GM21717 (cell line): ENCODE data around the gene SSB.
"Not testable (repeated sequence)": the region's sequence is repeated elsewhere in the genome, so short reads cannot be mapped to it uniquely, and the experiment has no call there.

Experiments used
- ATAC-seq: cut with Tn5 transposase; IDR thresholded peaks from one replicate; pipeline ENCODE4 v1.9.1; 2021; ENCODE audit warnings: mild to moderate bottlenecking, moderate library complexity; ENCODE audit not compliant: unreplicated experiment

Gene SSB

DNA sequence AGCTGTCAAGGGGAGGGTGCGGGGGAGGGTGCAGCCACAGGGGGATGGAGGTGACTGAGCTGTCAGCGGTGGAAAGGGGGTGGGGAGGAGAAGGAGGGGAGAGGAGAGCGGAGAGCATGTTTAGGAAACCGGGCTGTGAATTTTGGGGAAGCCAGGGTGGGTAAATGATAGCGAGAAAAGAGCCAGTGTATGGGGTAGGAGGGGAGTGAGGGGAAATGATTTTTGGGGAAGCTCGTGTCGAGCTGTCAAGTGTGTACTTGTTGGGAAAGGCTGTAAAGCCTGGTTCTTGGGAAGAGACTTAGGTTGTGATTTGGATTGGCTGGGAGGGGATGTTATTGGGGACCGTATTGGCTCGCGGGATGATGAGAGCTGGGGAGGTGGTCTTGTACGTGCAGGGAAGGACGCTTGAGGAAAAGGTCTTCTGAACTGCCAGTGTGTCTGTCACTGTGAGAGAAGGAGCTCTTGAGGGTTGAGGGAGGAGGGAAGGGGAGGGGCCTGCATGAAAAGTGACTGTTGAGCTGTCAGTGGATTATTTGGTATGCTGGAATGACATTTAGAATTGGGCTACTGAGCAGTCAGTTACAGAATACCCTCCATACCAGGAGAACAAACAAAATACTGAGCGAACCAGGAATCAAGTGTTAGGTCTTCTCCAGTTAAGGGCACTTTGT is 29.6 kb downstream of the SSB start:
- peak; percentile 38 for ATAC-seq

DNA sequence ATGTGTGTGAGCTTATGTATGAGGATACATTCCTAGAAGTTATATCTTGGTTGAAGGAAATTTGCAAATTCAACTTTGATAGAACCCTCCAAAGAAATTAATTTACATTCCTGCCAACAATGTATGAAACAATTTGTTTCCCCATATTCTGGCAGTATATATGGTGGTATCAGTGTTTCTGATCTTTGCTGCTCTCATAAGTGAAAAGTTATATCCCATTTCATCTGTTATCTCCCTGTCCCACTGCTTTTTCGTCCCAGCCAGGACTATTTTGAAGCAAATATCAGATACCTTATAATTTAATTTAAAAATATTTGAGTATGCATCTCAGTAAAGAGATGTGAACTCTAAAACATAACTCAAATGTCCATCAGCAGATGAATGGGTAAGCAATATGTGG is 35.7 kb downstream of the SSB start:
- ATAC-seq, result no peak

DNA sequence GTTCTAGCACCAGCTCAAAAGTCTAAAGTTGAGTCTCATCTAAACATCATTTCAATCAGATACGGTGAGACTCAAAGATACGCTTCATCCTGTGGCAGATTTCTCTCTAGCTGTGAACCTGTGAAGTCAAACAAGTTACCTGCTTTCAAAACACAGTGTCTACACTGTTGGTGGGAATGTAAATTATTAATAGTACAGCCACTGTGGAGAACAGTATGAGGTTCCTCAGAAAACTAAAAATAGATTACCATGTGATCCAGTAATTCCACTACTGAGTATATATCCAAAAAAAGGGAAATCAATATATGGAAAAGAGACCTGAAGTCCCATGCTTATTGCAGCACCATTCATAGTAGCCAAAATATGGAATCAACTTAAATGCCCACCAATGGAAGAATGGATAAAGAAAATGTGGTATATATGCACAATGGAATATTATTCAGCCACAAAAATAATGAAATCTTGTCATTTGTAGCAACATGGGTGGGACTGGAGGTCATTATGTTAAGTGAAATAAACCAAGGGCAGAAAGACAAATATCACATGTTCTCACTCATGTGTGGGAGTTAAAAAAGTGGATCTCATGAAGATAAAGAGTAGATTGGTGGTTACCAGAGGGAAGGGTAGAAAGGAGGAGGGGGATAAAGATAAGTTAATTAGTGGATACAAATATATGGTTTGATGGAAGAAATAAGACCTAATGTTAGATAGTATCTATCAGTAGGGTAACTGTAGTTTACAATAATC is 40.2 kb downstream of the SSB start:
- ATAC-seq, result no peak

DNA sequence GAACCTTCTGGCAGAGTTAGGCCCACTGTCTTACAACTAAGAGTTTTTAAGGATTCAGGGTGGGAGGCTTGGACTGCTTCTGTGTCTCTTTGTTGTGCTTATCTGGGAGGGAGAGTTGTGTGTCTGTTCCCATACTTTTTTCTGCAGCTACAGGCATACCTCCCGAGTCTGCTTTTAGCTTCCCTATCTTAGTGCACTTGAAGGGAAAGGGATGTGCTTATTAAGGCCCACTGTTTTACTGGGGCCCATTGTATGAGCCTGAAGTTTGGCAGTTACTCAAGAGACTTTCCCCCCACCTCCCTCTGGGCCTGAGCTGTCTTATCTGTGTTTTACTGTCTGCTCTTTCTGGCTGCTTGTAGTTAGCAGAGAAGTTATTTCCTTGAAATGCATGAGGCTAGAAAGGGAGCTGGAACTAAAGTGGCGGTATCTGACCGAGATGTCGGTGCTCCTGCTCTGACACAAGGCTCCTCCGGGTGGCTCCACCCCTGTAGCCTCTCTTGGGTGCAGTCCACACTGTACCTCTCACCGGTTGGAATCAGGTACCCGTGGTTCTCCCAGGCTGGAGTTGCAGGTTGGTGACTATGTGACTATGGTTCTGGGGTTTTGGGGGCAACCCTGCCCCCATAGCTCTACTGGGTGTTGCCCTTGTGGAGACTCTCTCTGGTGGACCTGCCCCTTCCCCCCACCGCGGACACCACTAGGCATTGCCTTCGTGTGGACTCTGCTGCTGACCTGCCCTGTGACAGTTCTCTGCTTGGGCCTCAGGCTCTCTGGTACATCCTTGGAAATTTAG is 41.5 kb downstream of the SSB start:
- ATAC-seq, result no peak

DNA sequence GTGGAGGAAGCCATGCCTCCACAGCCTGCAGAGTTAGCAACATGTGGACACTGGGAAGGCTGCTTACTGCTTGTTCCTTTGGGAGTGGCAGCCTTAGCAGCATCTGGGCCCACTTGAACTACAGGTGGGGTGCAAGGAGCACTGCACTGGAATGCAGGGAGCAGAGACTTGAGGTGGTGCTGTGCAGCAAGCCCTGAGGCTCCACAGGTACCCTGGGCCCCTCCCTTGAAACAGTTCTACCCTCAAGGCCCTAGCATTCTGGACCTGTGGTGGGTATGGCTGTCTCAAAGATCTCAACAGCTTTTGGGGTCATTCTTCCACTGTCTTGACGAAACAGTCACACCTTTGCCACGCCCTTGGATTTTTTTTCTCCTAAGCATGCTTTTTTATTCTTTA is 42.1 kb downstream of the SSB start:
- ATAC-seq, result no peak

DNA sequence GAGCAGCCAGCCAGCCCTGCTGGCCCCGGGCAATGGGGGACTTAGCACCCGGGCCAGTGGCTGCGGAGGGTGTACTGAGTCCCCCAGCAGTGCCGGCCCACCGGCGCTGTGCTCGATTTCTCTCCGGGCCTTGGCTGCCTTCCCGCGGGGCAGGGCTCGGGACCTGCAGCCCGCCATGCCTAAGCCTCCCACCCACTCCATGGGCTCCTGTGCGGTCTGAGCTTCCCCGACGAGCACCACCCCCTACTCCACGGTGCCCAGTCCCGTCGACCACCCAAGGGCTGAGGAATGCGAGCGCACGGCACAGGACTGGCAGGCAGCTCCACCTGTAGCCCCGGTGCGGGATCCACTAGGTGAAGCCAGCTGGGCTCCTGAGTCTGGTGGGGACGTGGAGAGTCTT is 43.0 kb downstream of the SSB start:
- ATAC-seq, result not testable (repeated sequence)

DNA sequence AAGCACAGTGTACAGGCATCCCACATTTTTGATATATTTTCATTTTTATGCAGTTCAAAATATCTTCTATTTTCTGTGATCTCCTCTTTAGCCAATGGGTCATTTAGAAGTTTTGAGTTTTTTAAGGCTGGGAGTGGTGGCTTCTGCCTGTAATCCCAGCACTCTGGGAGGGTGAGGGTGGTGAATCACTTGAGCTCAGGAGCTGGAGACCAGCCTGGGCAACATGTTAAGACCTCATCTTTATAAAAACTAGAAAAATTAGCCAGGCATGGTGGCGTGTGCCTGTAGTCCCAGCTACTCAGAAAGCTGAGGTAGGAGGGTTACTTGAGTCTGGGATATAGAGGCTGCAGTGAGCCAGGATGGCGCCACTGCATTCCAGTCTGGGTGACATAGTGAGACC is 46.3 kb downstream of the SSB start:
- no peak for ATAC-seq

DNA sequence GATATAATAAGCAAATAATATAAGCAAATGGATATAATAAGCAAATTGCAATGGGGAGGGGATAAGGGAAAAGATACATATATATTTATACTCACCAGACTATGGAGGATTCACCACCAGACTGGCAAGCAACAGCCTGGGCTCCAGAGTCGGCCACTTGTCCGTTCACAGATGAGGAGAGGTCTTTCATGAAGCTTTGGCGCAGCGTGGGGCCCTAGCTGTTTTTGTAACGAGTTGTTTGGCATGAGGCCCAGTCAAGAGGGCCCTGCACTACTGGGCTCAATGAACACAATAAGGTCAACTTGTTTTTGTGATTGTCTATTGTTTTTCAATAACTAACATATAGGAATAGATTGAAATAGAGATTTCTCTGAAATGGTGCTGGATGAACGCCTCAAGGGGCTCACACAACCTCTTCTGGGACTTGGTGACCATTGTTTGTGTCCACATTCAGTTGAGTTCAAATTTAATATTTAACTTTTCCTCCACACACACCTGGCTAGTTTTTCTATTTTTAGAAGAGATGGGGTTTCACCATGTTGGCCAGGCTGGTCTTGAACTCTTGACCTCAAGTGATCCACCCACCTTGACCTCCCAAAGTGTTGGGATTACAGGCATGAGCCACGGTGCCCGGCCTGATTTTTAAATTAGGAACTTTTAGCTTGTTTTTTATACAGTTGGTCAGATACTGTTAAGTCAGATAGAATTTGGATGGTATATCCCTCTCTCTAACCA is 50.5 kb downstream of the SSB start:
- not testable (repeated sequence) for ATAC-seq

DNA sequence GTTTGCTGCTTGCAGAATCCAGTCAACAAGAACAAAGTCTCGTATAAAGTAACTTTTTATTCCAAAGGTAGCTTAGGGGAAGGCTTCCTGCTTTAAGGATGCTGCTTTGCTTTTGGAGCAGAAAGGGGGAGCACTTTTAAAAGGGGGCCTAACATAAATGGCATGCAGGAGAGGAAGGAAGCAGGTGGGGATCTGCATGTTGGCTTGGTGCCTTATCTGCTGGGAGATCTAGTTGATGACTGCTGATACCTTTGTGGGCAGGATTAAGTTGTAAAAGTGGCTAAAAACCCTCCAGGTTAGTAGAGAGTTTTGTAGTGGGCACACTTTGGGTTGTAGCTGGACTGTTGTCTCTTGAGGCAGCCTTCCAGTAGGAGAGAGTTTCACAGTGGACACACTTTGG is 51.0 kb downstream of the SSB start:
- ATAC-seq, result no peak

DNA sequence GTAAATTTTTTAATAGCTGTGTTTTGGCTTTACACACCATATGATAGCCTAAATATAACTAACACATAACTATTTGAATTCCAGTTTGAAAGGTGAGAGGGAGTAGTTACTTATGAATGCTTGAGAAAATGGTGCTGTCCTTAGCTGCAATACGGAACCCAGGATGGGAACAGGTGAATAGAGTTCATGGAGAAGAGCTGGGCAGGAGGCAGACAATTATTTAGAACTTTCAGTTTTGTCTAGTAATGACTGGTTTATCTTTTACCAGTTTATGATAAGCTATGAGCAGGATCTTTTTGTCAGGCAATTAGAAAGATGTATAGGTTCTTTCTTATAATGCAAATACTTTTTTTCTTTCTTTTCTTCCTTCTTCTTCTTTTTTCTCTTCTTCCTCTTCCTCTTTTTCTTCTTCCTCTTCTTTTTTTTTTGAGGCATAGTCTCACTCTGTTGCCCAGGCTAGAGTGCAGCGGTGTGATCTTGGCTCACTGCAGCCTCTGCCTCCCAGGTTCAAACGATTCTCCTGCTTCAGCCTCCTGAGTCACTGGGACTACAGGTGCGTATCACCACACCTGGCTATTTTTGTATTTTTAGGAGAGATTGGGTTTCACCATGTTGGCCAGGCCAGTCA is 54.5 kb downstream of the SSB start:
- ATAC-seq, result no peak

DNA sequence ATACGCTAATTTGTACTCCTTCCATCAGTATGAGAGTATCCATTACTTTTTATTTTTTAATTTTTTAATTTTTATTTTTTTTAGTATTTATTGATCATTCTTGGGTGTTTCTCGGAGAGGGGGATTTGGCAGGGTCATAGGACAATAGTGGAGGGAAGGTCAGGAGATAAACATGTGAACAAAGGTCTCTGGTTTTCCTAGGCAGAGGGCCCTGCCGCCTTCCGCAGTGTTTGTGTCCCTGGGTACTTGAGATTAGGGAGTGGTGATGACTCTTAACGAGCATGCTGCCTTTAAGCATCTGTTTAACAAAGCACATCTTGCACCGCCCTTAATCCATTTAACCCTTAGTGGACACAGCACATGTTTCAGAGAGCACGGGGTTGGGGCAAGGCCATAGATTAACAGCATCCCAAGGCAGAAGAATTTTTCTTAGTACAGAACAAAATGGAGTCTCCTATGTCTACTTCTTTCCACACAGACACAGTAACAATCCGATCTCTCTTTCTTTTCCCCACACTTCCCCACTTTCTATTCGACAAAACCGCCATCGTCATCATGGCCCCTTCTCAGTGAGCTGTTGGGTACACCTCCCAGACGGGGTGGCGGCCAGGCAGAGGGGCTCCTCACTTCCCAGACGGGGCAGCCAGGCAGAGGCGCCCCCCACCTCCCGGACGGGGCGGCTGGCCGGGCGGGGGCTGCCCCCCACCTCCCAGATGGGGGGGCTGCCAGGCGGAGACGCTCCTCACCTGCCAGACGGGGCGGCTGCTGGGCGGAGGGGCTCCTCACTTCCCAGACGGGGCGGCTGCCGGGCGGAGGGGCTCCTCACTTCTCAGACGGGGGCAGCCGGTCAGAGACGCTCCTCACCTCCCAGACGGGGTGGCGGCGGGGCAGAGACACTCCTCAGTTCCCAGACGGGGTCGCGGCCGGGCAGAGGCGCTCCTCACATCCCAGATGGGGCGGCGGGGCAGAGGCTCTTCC is 56.9 kb downstream of the SSB start:
- ATAC-seq, result not testable (repeated sequence)

DNA sequence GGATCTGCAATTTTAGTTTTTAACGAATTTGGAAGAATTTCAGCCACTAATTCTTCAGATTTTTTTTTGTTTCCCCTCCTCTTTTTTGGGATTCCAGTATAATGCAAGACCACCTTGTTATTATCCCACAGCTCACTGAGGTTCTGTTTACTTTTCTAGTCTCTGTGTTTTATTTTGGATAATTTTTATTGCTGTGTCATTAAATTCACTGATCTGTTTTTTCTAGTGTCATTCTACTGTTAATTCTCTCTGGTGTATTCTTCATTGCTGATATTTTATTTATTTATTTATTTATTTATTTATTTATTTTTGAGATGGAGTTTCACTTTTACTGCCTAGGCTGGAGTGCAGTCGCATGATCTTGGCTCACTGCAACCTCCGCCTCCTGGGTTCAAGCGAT is 60.8 kb downstream of the SSB start:
- ATAC-seq, result no peak

DNA sequence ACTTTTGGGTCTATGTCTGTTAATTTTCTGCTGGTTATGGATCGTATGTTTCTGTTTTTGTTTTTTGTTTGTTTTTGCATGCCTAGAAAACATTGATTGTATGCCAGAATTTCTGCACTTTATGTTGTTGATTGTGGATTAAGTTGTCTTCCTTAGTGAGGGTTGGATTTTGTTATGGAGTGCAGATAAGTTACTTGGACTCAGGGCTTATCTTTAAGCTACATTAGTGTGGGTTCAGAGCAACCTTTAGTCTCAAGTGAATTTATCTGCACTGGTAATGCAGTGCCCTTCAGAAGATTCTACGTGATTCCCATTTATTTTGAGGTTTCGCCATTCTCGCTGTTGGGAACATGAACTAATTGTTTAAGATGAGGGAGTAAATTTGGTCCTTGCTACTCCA is 61.5 kb downstream of the SSB start:
- no peak for ATAC-seq
